Stomach (tissue), 9 donors: ENCODE results near the gene ATP11A. TPM values are rescaled to one million over a fixed set of nuclear protein-coding genes. Genes with fewer than 3 reads are reported as not detected.

ENCODE experiments used
- DNase-seq, 2 donors: peaks; one replicate each; pipeline versions ENCODE4 v3.0.0 to v3.0.0-alpha.2; 2013 to 2019
- H3K27ac ChIP-seq, 5 donors: fragments of 200-600 bp in 4 of 5; sonication (generic) in 4 of 5; one replicate each; pipeline ENCODE4 v1.5.1; 2013 to 2019; ENCODE audit warnings: mild to moderate bottlenecking in 1 of 5, moderate library complexity in 1 of 5
- H3K27me3 ChIP-seq, 3 donors: fragments of 200-600 bp; sonication (generic); one replicate each; pipeline ENCODE4 v1.5.1; 2017 to 2019; ENCODE audit warnings: mixed run types in 1 of 3
- H3K36me3 ChIP-seq, 4 donors: fragments of 200-600 bp; sonication (generic); 1 replicate in 3 of 4; 2 replicates in 1 of 4; pipeline ENCODE4 v1.5.1; 2016 to 2019
- H3K4me1 ChIP-seq, 4 donors: fragments of 200-600 bp; sonication (generic); one replicate each; pipeline ENCODE4 v1.5.1; 2016 to 2019
- H3K4me3 ChIP-seq, 4 donors: fragments of 200-600 bp; sonication (generic) in 3 of 4; one replicate each; pipeline ENCODE4 v1.5.1; 2016 to 2019; ENCODE audit warnings: mild to moderate bottlenecking in 1 of 4
- H3K9me3 ChIP-seq, 4 donors: fragments of 200-600 bp; sonication (generic); one replicate each; pipeline ENCODE4 v1.5.1; 2016 to 2019
- CTCF ChIP-seq, 7 experiments: fragments of 450-650 bp in 4 of 7; fragments of 200-600 bp in 3 of 7; sonication (generic) in 3 of 7; IDR thresholded peaks; one replicate each; pipeline ENCODE4 v1.5.1; 2016 to 2019; ENCODE audit warnings: antibody characterized with exemption in 7 of 7, control low read depth in 2 of 7, mild to moderate bottlenecking in 1 of 7
- EP300 ChIP-seq: sonication (generic); formaldehyde crosslinking; IDR thresholded peaks from one replicate; pipeline ENCODE4 v1.6.1; 2017; ENCODE audit warnings: antibody characterized with exemption
- POLR2A ChIP-seq, 4 donors: fragments of 450-650 bp; IDR thresholded peaks; one replicate each; pipeline ENCODE4 v1.6.1; 2016; ENCODE audit warnings: antibody characterized with exemption in 4 of 4, control low read depth in 2 of 4, mild to moderate bottlenecking in 1 of 4, moderate library complexity in 1 of 4
- POLR2AphosphoS5 ChIP-seq, 3 donors: sonication (generic); formaldehyde crosslinking; IDR thresholded peaks; one replicate each; pipeline ENCODE4 v1.6.1; 2016; ENCODE audit warnings: antibody characterized with exemption in 3 of 3
- WGBS, 5 donors: extraction: QIAGEN DNeasy Blood & Tissue Kit in 3 of 5; methylation state at CpG; one replicate each; pipeline versions ENCODE4 v1.1.5 to v1.1.7; 2013 to 2018; 5-methylcytosine and 5-hydroxymethylcytosine counted together
- intact Hi-C: fragments of 100-400 bp; cut with DNase I; formaldehyde crosslinking; loops from one replicate; pipeline ENCODE4 v1.15.1; 2023; ENCODE audit warnings: low total_unique reads
- polyA plus RNA-seq, 3 donors: library from polyadenylated mRNA; stranded (reverse); fragments of 200-250 nt; gene quantifications; one replicate each; pipeline ENCODE4 v1.2.3, GENCODE V29; 2013
- total RNA-seq, 5 donors: library from RNA; depleted of rRNA; stranded (reverse); fragments of >200 nt; gene quantifications; one replicate each; pipeline versions ENCODE4 v1.1.0 to v1.2.3, GENCODE V29; 2014 to 2016
- donor health status: healthy with polysubstance abuse.
- donor health status: Bipolar disorder and iron deficiency.
- donor health status: healthy.

The ATP11A gene
- total and polyA plus RNA-seq, 8 donors, result 1.1 to 70.9 (median 12.3) TPM

DNA sequence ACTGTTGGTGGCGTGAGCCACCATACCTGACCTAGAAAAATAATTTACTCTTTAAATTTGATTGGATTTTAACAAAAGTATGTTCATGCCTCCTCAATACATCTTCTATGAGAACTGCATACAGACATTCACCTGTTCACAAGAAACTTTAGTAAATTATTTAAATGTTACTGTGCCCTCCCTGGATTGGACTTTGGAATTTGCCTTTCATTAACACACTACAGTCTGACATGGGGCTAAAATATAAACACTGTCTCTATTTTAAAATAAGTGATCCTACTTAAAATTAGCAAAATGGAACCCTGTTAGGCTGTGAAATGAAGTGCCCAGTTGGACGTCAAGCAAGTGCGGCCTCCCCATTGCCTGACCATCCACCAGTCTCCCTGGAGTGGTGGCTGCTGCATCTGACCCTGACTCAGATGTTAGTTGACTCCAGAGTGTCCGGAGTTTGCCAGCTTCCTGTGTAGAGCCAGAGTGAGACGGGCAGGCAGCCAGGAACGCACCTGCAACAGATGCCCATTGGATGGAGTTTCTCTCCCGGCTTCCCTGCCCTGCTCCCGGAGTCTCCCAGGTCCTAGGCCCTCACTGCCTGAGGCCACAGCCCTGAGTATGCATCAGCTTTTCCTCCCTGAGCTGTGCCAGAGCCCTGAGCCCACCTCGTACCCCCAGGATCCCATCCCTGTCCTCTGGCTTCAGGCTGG is 45.9 kb upstream of the ATP11A start:
- Histone ChIP-seq H3K36me3 (no peaks in the 10 kb centered on the region), H3K27ac (no peak overlapping the region), H3K9me3 (no peaks in the 10 kb centered on the region), H3K4me3 (no peak overlapping the region), H3K4me1 (peaks cover 0 to 6% (median 3%) of the 10 kb centered on the region in 4 donors), H3K27me3 (peaks cover 0 to 16% (median 6%) of the 10 kb centered on the region in 3 donors)
- TF ChIP-seq CTCF (IDR thresholded peaks at IDR 0.05) (no peak), EP300 (no peak), POLR2A (IDR thresholded peaks at IDR 0.05) (no peak), POLR2AphosphoS5 (IDR thresholded peaks at IDR 0.05) (no peak)
- peak; percentile 68 to 84 for DNase-seq
- WGBS, 5 donors, result 44 to 67% (median 50%) methylated on average over 9 of the region's 9 CpGs
- intact Hi-C loops, result loop anchor here (5.0 kb wide), 1 partner anchor 233 kb away; no protein-coding TSS in a partner anchor

GRCh38 chr13:112645327-112645914 is 44.4 kb upstream of the ATP11A start:
- H3K4me3 ChIP-seq, result no peak overlapping the region
- intact Hi-C loops, result no loop called here
- TF ChIP-seq EP300, result no peak
- no peak for TF ChIP-seq CTCF (IDR thresholded peaks at IDR 0.05)
- TF ChIP-seq POLR2AphosphoS5 (IDR thresholded peaks at IDR 0.05), result no peak
- no peak for TF ChIP-seq POLR2A (IDR thresholded peaks at IDR 0.05)

DNA sequence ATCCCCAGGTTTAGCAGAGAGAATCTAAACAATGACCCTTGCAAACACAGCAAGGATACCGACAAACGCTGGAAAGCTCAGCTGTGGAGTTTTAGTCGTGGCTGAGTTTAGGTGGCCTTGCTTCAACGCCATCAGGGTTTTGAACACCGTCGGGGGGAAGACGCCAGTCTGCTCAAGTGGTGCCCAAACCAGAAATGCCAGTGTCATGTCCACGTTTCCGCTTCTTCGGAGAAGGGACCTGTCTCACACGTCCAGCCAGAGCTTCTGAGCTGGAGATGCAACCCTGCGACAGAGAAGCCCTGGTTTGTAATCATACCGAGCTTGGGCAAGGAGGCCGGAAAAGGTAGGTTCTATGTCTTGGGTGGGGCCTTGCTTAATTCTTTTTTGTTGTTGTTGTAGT is 42.6 kb upstream of the ATP11A start:
- Histone ChIP-seq H3K4me1 (peaks cover 0 to 4% (median 0%) of the 10 kb centered on the region in 4 donors), H3K4me3 (no peak overlapping the region)

More at GRCh38 chr13:112645327-112645914, 44.4 kb upstream of the ATP11A start:
- Histone ChIP-seq H3K27ac (no peak overlapping the region), H3K36me3 (no peaks in the 10 kb centered on the region), H3K27me3 (peaks cover 0 to under 1% (median 0%) of the 10 kb centered on the region in 3 donors), H3K4me1 (peaks cover 0 to 6% (median 3%) of the 10 kb centered on the region in 4 donors), H3K9me3 (no peaks in the 10 kb centered on the region)
- 83 to 95% (median 93%) methylated on average over 41 to 49 of the region's 49 CpGs for WGBS, 5 donors
- DNase-seq, result no peak

DNA sequence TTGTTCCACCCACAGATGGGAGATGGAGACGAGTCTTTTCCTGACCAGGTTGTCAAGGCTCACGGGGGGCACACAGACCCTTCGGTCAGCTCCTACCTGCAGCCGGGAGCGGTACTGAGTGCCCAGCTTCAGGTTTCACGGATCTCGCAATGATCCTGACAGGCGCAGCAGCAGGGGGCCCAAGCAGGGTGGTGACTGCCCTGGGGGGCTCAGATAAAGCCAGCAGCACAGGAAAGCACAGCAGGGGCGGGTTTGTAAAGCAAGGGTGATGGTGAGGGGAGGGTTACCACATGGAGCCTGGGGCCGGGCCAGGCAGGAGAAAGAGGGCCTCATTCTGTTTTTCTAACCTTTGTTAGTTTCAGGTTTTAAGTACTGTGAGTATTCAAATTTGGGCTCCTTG is 41.7 kb upstream of the ATP11A start:
- DNase-seq, result no peak
- Histone ChIP-seq H3K27me3 (no peaks in the 10 kb centered on the region), H3K27ac (no peak overlapping the region), H3K4me1 (peaks cover 0 to 11% (median 0%) of the 10 kb centered on the region in 4 donors), H3K36me3 (no peaks in the 10 kb centered on the region), H3K4me3 (no peak overlapping the region), H3K9me3 (no peaks in the 10 kb centered on the region)
- TF ChIP-seq POLR2A (IDR thresholded peaks at IDR 0.05) (no peak), EP300 (no peak), CTCF (IDR thresholded peaks at IDR 0.05) (no peak), POLR2AphosphoS5 (IDR thresholded peaks at IDR 0.05) (no peak)
- intact Hi-C loops, result no loop called here
- WGBS, 5 donors, result 88 to 91% (median 90%) methylated on average over 10 of the region's 10 CpGs

More for the DNA sequence above, 42.6 kb upstream of the ATP11A start:
- WGBS, 5 donors, result 83 to 88% (median 86%) methylated on average over 14 of the region's 14 CpGs
- intact Hi-C loops, result no loop called here
- Histone ChIP-seq H3K27me3 (no peaks in the 10 kb centered on the region), H3K27ac (no peak overlapping the region), H3K36me3 (no peaks in the 10 kb centered on the region), H3K9me3 (no peaks in the 10 kb centered on the region)
- no peak for DNase-seq
- TF ChIP-seq CTCF (IDR thresholded peaks at IDR 0.05), result no peak
- TF ChIP-seq POLR2A (IDR thresholded peaks at IDR 0.05), result no peak
- no peak for TF ChIP-seq EP300
- TF ChIP-seq POLR2AphosphoS5 (IDR thresholded peaks at IDR 0.05), result no peak
